A549 (cell line): ENCODE measurements around the gene HOXD8. TPM values are rescaled to one million over a fixed set of nuclear protein-coding genes. Genes with fewer than 3 reads are reported as not detected.

ENCODE experiments used
- ATAC-seq, 2 experiments: fragments of 200-7000 bp in 1 of 2; fragments of >200 bp in 1 of 2; cut with Nextera tagmentation in 1 of 2; cut with Tn5 transposase in 1 of 2; 3 replicates each; pipeline versions ENCODE4 v1.8.0 to v1.9.1; 2018 to 2020; ENCODE audit warnings: mild to moderate bottlenecking in 1 of 2, moderate library complexity in 1 of 2
- CTCF ChIA-PET: fragments of 300-600 bp; sonication (Branson Sonifier 250); formaldehyde crosslinking; extraction: SDS; loops from one replicate; lab custom pipeline; 2021; ENCODE audit warnings: antibody characterized with exemption, inconsistent platforms; lab: Yijun Ruan, JAX
- POLR2A ChIA-PET: fragments of 350-600 bp; formaldehyde crosslinking; extraction: SDS; loops from one replicate; lab custom pipeline; 2021; ENCODE audit warnings: antibody characterized with exemption, inconsistent platforms; lab: Yijun Ruan, JAX
- DNase-seq, 2 experiments: peaks; one replicate each; pipeline versions ENCODE4 v3.0.0 to v3.0.0-alpha.2; 2011 to 2016; ENCODE audit warnings: low read depth in 1 of 2, low spot score in 1 of 2
- FAIRE-seq: peaks from 2 replicates; lab custom pipeline; 2011; peaks lifted over from hg19 to GRCh38; lab: Jason Lieb, UNC
- H3K27ac ChIP-seq, 2 experiments: fragments of >200 bp; sonication (Bioruptor Twin); formaldehyde crosslinking; 3 replicates each; pipeline ENCODE4 v1.5.1; 2016 to 2017
- H3K4me1 ChIP-seq: fragments of >200 bp; sonication (Bioruptor Twin); formaldehyde crosslinking; 3 replicates; pipeline ENCODE4 v1.6.1; 2016
- H3K4me2 ChIP-seq: fragments of >200 bp; sonication (Bioruptor Twin); formaldehyde crosslinking; 3 replicates; pipeline ENCODE4 v1.6.1; 2016
- H3K4me3 ChIP-seq: fragments of >200 bp; sonication (Bioruptor Twin); formaldehyde crosslinking; 3 replicates; pipeline ENCODE4 v1.5.1; 2016
- H3K9me3 ChIP-seq: fragments of >200 bp; sonication (Bioruptor Twin); formaldehyde crosslinking; 3 replicates; pipeline ENCODE4 v1.6.1; 2016
- BHLHE40 ChIP-seq: IDR thresholded peaks from 2 replicates; pipeline ENCODE4 v1.6.1; 2012; ENCODE audit warnings: low read depth, low read length, inconsistent platforms
- CEBPB ChIP-seq, 2 experiments: fragments of >200 bp in 1 of 2; sonication (Bioruptor Twin) in 1 of 2; formaldehyde crosslinking in 1 of 2; IDR thresholded peaks; 2 replicates each; pipeline ENCODE4 v1.6.1; 2012 to 2016
- EHMT2 ChIP-seq: fragments of 200-600 bp; sonication (generic); IDR thresholded peaks from 2 replicates; pipeline ENCODE4 v1.6.1; 2016; ENCODE audit warnings: antibody characterized with exemption, low read depth, mild to moderate bottlenecking, moderate library complexity
- FOSB ChIP-seq: fragments of 250-450 bp; sonication (Bioruptor Pico); IDR thresholded peaks from 2 replicates; pipeline ENCODE4 v1.5.0; 2020; ENCODE audit warnings: mild to moderate bottlenecking, moderate library complexity
- HEYL ChIP-seq: fragments of 250-450 bp; sonication (Bioruptor Pico); IDR thresholded peaks from 2 replicates; pipeline ENCODE4 v1.8.0; 2021; ENCODE audit warnings: mild to moderate bottlenecking, moderate library complexity
- HOXB13 ChIP-seq: fragments of 250-450 bp; sonication (Bioruptor Pico); IDR thresholded peaks from 2 replicates; pipeline ENCODE4 v1.5.0; 2020; ENCODE audit warnings: low read depth, mild to moderate bottlenecking, moderate library complexity
- HOXB5 ChIP-seq: fragments of 250-450 bp; sonication (Bioruptor Pico); IDR thresholded peaks from 2 replicates; pipeline ENCODE4 v1.5.0; 2020; ENCODE audit warnings: mild to moderate bottlenecking, moderate library complexity
- MAZ ChIP-seq: fragments of 150-350 bp; IDR thresholded peaks from 2 replicates; pipeline ENCODE4 v1.6.1; 2014; ENCODE audit warnings: antibody characterized with exemption, low read depth, low read length, borderline replicate concordance
- MYC ChIP-seq: IDR thresholded peaks from 2 replicates; pipeline ENCODE4 v1.6.1; 2012; ENCODE audit warnings: mild to moderate bottlenecking, inconsistent platforms, low read length, improper control_type of control experiment, borderline replicate concordance
- NPAS2 ChIP-seq: fragments of 250-450 bp; sonication (Bioruptor Pico); IDR thresholded peaks from 2 replicates; pipeline ENCODE4 v1.8.0; 2022; ENCODE audit warnings: mild to moderate bottlenecking, moderate library complexity, borderline replicate concordance
- NR3C1 ChIP-seq: fragments of >200 bp; sonication (Bioruptor Twin); formaldehyde crosslinking; IDR thresholded peaks from 3 replicates; pipeline ENCODE4 v1.6.1; 2017
- RAD21 ChIP-seq, 2 experiments: fragments of >200 bp in 1 of 2; sonication (Bioruptor Twin) in 1 of 2; formaldehyde crosslinking in 1 of 2; IDR thresholded peaks in 1 of 2; conservative IDR thresholded peaks in 1 of 2; 2 replicates in 1 of 2; 3 replicates in 1 of 2; pipeline ENCODE4 v1.6.1; 2012 to 2018; ENCODE audit warnings: inconsistent platforms in 1 of 2
- RNF2 ChIP-seq: fragments of 200-600 bp; sonication (generic); IDR thresholded peaks from 2 replicates; pipeline ENCODE4 v1.6.1; 2016; ENCODE audit warnings: low read depth, mild to moderate bottlenecking, antibody characterized with exemption, moderate library complexity, borderline replicate concordance
- SMC3 ChIP-seq: fragments of >200 bp; sonication (Bioruptor Twin); formaldehyde crosslinking; IDR thresholded peaks from 3 replicates; pipeline ENCODE4 v1.6.1; 2018; ENCODE audit warnings: inconsistent platforms
- SREBF2 ChIP-seq: fragments of 450-650 bp; IDR thresholded peaks from 2 replicates; pipeline ENCODE4 v1.6.1; 2014; ENCODE audit warnings: mild to moderate bottlenecking, moderate library complexity
- USF2 ChIP-seq: fragments of 450-650 bp; IDR thresholded peaks from 2 replicates; pipeline ENCODE4 v1.6.1; 2014; ENCODE audit warnings: antibody characterized with exemption
- ZNF302 ChIP-seq: fragments of 250-450 bp; sonication (Bioruptor Pico); IDR thresholded peaks from 2 replicates; pipeline ENCODE4 v1.9.0; 2021; ENCODE audit warnings: inconsistent platforms, mild to moderate bottlenecking, moderate library complexity
- ZSCAN20 ChIP-seq: fragments of 250-450 bp; sonication (Bioruptor Pico); IDR thresholded peaks from 2 replicates; pipeline ENCODE4 v1.8.0; 2022; ENCODE audit warnings: mild to moderate bottlenecking, moderate library complexity
- WGBS: methylation state at CpG from one replicate; pipeline ENCODE4 v1.1.6; 2017; ENCODE audit errors: missing lambda C conversion rate; 5-methylcytosine and 5-hydroxymethylcytosine counted together
- polyA plus RNA-seq, 4 experiments: library from polyadenylated mRNA; depleted of rRNA in 3 of 4; stranded (reverse); fragments of >200 nt; fragmentation: RNase III in 1 of 4; extraction: RNeasy Plus Mini Kit Qiagen cat#74134 plus additional on column Dnase treatment in 1 of 4; gene quantifications; 2 replicates in 3 of 4; 3 replicates in 1 of 4; pipeline ENCODE4 v1.2.3, GENCODE V29; 2011 to 2017
- TF ChIP-seq, protein P1 (sequence below): IDR thresholded peaks from 2 replicates; pipeline ENCODE4 v1.6.1; 2012
- TF ChIP-seq, protein P2 (sequence below): fragments of 250-450 bp; sonication (Bioruptor Pico); IDR thresholded peaks from 2 replicates; pipeline ENCODE4 v1.5.0; 2020; ENCODE audit warnings: low read depth, mild to moderate bottlenecking, moderate library complexity
- TF ChIP-seq, protein P3 (sequence below): fragments of >200 bp; sonication (Bioruptor Twin); formaldehyde crosslinking; IDR thresholded peaks from 3 replicates; pipeline ENCODE4 v1.6.1; 2016
- TF ChIP-seq, protein P4 (sequence below): IDR thresholded peaks from 2 replicates; pipeline ENCODE4 v1.6.1; 2012; ENCODE audit warnings: low read depth, borderline replicate concordance
- TF ChIP-seq, protein P5 (sequence below): fragments of >200 bp; sonication (Bioruptor Twin); formaldehyde crosslinking; IDR thresholded peaks from 2 replicates; pipeline ENCODE4 v1.6.1; 2016

The HOXD8 gene
- polyA plus RNA-seq, 2 of the 4 experiments (the other 2 are of a cell fraction): 3.8 to 8.5 TPM

DNA sequence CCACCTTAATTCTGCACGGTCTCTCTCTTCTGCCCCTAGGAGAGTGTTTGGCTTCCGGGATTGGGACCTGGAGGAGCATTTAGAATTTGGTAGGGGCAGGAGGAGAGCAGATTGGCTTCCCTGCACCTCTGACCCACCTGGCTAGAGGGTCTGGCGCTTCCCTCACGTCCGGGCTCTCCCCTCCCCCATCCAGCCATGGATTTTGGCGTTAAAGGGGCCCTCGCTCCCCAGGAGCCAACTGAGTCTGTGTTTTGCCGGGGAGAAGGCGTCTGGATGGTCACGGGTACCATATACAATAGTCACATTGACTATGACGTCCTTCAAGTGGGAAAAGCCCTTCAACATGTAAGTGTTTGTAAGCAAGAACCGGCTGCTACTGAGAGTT, 34.2 kb downstream of the HOXD8 start:
- TF ChIP-seq, protein P1, sequence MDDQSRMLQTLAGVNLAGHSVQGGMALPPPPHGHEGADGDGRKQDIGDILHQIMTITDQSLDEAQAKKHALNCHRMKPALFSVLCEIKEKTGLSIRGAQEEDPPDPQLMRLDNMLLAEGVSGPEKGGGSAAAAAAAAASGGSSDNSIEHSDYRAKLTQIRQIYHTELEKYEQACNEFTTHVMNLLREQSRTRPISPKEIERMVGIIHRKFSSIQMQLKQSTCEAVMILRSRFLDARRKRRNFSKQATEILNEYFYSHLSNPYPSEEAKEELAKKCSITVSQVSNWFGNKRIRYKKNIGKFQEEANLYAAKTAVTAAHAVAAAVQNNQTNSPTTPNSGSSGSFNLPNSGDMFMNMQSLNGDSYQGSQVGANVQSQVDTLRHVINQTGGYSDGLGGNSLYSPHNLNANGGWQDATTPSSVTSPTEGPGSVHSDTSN: no peak
- TF ChIP-seq RAD21 (conservative IDR thresholded peaks at IDR 0.05 in 1 of 2, IDR thresholded peaks at IDR 0.05 in 1 of 2) (no peak), ZNF302 (CRISPR knock-in tag) (no peak), USF2 (no peak), NR3C1 (no peak), MAZ (no peak), ZSCAN20 (CRISPR knock-in tag) (no peak), SREBF2 (no peak)
- TF ChIP-seq, protein P2, sequence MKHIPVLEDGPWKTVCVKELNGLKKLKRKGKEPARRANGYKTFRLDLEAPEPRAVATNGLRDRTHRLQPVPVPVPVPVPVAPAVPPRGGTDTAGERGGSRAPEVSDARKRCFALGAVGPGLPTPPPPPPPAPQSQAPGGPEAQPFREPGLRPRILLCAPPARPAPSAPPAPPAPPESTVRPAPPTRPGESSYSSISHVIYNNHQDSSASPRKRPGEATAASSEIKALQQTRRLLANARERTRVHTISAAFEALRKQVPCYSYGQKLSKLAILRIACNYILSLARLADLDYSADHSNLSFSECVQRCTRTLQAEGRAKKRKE (CRISPR knock-in tag): no peak
- Histone ChIP-seq H3K27ac (no peak overlapping the region), H3K9me3 (no peaks in the 10 kb centered on the region), H3K4me2 (no peak overlapping the region), H3K4me3 (no peak overlapping the region), H3K4me1 (no peaks in the 10 kb centered on the region)
- ATAC-seq (no peak), DNase-seq (no peak), FAIRE-seq (no peak)
- ChIA-PET CTCF (interaction anchor here (1.5 kb wide), 1 partner anchor 291 kb away, joined by 6 read pairs; no protein-coding TSS in a partner anchor), POLR2A (no interaction called here)
- 51% methylated on average over 8 of the region's 12 CpGs for WGBS

- no peak for TF ChIP-seq MYC
- no peak for TF ChIP-seq ZSCAN20 (CRISPR knock-in tag)
- TF ChIP-seq CEBPB (IDR thresholded peaks at IDR 0.05): no peak
- no peak for TF ChIP-seq SMC3
- no peak for TF ChIP-seq HOXB13 (CRISPR knock-in tag)
- TF ChIP-seq HOXB5: no peak
- TF ChIP-seq HEYL (CRISPR knock-in tag): no peak
- TF ChIP-seq, protein P3, sequence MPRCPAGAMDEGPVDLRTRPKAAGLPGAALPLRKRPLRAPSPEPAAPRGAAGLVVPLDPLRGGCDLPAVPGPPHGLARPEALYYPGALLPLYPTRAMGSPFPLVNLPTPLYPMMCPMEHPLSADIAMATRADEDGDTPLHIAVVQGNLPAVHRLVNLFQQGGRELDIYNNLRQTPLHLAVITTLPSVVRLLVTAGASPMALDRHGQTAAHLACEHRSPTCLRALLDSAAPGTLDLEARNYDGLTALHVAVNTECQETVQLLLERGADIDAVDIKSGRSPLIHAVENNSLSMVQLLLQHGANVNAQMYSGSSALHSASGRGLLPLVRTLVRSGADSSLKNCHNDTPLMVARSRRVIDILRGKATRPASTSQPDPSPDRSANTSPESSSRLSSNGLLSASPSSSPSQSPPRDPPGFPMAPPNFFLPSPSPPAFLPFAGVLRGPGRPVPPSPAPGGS: no peak
- TF ChIP-seq, protein P4, sequence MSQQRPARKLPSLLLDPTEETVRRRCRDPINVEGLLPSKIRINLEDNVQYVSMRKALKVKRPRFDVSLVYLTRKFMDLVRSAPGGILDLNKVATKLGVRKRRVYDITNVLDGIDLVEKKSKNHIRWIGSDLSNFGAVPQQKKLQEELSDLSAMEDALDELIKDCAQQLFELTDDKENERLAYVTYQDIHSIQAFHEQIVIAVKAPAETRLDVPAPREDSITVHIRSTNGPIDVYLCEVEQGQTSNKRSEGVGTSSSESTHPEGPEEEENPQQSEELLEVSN: no peak
- no peak for TF ChIP-seq FOSB
- TF ChIP-seq NPAS2 (CRISPR knock-in tag): no peak
- no peak for TF ChIP-seq EHMT2
- no peak for TF ChIP-seq BHLHE40
- TF ChIP-seq, protein P5, sequence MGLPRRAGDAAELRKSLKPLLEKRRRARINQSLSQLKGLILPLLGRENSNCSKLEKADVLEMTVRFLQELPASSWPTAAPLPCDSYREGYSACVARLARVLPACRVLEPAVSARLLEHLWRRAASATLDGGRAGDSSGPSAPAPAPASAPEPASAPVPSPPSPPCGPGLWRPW: no peak
- TF ChIP-seq RNF2: no peak
- FAIRE-seq (no peak), ATAC-seq (no peak), DNase-seq (no peak)
- Histone ChIP-seq H3K4me2 (no peak overlapping the region), H3K27ac (no peak overlapping the region), H3K4me1 (no peaks in the 10 kb centered on the region), H3K9me3 (no peaks in the 10 kb centered on the region), H3K4me3 (no peak overlapping the region)
- ChIA-PET POLR2A (no interaction called here), CTCF (interaction anchor here (1.5 to 1.6 kb wide), 2 partner anchors 291 to 474 kb away, joined by 4 to 6 read pairs; no protein-coding TSS in a partner anchor)
- 87% methylated on average over 13 of the region's 13 CpGs for WGBS
These were observed 34.7 kb downstream of the HOXD8 start for GRCh38 chr2:176164201-176164600.
